HG02852 (cell line): Measurements from ENCODE around the gene SWT1.
A peak's percentile ranks its signal among the peaks of the same experiment; 100 is the strongest.

ENCODE experiments used
- ATAC-seq: cut with Tn5 transposase; IDR thresholded peaks from one replicate; pipeline ENCODE4 v1.9.1; 2021; ENCODE audit warnings: mild to moderate bottlenecking, moderate library complexity; ENCODE audit not compliant: unreplicated experiment

SWT1 gene

DNA sequence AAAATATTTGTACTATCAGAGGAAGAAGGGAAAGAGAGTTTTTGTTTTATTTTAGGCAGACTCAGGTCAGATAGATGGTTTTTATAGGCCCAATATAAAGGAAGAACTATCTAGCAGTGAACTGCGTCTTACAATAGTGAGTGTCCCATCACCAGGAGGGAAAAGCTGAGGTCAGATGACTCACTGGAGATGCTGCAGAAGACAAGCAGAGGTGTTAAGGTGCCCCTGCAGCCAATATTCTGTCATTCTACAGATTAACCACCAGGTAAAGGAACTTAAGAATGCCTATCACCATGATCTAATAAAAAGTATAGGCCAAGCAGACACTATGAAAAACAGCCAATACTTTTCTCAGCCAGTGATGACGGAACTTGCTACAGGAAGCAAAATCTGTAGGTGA is 130.5 kb downstream of the SWT1 start:
- no peak for ATAC-seq

DNA sequence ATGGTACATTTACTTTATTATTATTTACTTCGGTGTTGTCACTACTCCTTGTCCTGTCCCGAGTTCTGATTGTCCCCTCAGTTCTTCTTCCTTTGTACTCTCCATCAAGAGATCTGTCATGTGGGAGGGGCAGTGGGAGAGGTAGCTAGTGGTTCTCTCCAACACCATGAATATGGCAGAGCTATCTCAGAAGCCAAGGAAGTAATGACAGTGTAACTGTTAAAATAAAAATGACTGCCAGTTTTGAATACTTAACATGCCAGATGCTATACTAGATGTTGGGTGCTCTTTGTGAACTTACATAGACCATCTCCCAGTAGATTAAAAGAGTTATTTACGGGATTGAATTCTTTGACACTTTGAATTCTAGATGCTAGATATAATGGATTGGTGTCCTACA is 131.5 kb downstream of the SWT1 start:
- no peak for ATAC-seq

DNA sequence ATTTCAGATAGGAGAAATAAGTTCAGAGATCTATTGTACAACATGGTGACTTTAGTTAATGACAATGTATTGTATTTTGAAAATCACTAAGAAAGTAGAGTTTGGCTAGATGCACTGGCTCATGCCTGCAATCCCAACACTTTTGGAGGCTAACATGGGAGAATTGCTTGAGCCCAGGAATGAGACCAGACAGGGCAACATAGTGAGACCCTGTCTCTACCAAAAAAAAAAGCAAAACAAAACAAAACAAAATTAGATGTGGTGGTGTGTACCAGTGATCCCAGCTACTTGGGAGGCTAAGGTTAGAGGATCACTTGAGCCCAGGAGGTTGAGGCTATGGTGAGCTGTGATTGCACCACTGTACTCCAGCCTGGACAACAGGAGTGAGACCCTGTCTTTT is 132.9 kb downstream of the SWT1 start:
- ATAC-seq: no peak

DNA sequence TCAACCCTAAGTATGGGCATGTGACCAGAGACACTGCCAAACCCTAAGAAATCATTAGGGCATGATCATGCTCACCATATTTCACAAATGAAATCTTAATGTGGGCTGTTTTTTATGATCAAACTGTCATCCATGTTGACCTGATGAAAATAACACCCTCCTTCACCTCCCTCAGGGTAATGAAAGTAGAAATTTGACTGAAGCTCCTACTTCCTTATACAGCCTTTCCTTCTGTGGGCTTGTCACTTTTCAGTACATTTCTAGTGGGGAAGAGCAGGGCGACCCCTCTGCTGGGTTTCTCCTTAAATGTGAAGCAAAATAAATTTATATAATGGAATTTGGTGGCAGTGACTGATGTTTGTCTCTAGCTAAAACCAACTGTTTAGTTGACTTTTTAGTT is 134.2 kb downstream of the SWT1 start:
- peak; percentile 46 for ATAC-seq

DNA sequence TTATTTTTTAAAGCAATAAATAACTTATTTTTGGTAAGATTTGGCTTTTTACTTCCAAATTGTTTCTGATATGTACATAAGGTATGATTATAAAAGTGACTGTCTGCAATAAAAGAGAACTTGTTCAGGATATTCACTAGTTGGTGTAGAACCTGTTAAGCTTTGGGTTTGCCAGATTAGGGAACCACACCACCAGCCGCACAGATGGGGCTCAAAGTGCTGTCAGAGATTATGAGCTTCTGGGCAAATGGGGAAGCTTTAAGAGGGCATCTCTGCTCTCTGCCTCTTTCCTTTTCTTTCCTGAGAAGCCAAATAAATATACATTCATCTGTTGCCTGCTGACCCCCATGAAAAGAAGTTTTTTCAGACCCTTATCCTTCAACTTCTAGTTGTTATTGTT is 134.7 kb downstream of the SWT1 start:
- no peak for ATAC-seq

DNA sequence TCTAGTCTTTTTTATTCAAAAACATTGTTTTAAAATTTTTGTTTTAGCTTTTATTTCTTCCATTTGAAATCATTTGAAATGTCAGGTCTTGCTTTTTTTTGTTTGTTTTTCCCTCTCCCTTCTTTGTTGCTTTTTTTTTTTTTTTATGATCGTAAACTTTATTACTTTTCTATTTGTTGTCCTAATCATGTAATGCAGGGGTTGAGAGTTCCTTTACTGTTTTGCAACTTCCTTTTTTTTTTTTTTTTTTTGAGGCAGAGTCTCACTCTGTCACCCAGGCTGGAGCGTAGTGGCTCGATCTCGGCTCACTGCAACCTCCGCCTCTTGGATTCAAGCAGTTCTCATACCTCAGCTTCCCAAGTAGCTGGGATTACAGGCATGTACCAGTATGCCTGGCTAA is 135.3 kb downstream of the SWT1 start:
- ATAC-seq: no peak

DNA sequence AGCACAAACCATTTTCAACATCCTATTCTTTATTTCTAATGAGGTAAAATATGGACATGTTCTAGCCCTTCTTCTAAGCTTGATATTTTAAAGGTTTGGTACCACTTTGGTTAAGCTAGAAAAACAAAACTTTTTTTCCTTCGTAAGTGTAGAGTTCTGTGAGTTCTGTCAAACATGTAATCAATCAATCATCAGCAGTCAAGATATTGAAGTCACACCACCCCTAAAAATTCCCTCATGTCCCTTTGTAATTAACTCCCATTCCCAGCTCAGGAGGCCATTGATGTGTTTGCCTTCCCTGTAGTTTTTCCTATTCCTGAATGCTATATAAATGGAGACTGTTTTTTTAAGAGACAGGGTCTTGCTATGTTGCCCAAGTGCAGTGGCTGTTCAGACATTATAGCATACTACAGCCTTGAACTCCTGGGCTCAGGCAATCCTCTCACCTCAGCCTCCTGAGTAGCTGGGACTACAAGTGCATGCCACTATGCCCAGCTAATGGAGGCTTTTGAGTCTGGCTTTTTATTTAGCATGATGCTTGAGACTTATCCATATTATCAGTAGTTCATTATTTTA is 137.1 kb downstream of the SWT1 start:
- no peak for ATAC-seq

DNA sequence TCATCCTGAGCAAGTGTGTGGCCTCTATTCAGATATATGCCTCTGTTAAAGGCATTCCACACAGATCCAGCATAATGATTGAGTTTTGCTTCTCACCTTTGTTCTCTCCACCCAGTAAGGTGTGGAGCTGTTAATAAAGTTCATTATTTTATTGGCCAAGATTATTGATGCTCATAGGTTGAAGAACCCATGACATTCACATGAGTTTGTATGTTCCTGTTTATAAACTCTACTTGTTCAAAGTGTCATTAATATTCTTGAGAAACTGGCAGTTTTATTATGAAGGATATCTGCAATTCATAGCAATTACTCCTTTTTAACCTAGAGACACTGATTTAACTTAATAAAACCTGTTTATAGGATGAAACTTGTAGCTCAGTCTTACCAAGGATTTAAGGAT is 138.1 kb downstream of the SWT1 start:
- no peak for ATAC-seq

DNA sequence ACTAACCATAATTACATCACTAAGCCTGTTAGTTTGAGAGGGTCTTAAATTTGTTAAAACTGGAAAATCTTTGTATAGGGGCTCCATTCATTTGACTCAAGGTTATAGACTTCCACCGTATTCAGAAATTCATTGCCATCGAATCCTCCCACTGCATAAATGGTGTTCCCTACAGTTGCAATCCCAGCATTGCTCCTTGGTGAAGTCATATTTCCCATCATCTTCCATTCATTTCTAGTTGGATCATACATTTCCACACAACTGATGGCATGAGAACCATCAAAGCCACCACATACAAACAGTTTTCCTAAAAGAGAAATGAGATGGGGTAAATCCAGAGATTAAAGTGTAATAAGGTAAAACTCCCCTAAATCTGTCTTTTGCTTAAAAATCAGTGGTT is 141.0 kb downstream of the SWT1 start:
- no peak for ATAC-seq

DNA sequence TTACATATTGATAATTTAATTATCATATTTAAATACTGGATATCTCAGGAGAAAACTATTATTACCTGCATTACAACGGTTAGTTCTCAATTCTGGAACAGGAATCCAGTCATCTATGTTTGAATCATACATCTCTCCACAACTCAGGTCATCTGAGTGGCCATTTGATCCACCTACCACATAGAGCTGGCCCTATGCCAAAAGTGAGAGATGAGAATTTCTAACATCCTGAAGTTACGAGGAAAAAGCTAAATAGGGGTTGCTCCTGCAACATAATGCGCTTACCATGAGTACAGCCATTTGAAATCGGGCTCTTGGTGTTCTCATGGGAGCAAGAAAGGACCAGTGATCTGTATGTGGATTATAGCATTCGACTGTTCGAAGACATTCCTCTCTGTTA is 143.2 kb downstream of the SWT1 start:
- ATAC-seq: no peak

DNA sequence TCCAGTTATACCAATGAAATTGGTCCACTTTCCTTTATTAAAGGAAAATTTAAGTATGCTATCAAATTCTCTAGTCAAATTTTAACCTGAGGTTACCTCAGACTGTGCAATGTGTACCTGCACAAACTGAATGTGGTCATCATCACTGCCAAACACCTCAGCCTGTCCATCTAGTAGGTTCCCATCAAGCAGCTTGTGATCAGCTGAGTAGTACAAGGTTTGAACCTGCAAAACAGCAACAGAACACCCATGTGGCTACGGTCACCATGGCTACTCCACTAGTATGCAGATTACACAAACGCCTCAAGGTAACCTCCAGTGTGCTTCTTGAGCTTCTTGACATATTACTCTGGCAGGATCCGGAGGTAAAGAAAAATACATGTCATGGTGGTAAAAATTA is 148.5 kb downstream of the SWT1 start:
- no peak for ATAC-seq

DNA sequence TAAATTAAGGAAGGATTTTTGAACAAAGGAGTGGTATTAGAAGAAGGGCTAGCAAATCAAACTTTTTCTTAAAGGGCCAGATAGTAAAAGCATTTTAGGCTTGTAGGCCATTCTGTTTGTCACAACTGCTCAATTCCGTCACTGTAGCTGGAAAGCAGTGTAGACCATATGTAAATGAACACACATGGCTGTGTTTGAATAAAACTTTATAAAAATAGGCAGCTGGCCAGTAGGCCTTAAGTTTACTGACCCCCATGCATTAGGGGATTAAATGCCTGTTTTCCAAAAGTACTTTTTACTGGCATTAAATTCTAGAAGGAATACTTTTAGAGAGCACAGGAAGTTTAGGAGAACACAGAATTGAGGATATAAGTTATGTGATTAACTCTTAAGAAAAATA is 151.2 kb downstream of the SWT1 start:
- ATAC-seq: no peak

DNA sequence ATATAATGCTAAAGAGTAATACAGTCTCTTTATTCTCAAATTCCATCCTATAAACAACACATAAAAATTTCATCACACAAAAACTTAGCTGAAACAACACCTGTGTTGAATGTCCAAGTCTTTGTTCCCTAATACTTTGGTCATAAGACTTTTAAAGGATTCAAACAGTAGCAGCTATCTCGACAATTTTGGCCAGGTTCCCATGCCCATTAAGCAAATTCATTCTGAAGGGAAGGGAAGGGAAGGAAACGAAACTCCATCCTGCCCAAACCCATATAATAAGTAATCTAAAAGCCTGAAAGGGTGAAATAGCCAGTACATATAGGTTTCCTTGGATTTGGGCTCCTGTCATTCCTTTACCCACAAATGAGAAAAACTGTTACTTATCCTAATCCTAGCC is 152.6 kb downstream of the SWT1 start:
- no peak for ATAC-seq

DNA sequence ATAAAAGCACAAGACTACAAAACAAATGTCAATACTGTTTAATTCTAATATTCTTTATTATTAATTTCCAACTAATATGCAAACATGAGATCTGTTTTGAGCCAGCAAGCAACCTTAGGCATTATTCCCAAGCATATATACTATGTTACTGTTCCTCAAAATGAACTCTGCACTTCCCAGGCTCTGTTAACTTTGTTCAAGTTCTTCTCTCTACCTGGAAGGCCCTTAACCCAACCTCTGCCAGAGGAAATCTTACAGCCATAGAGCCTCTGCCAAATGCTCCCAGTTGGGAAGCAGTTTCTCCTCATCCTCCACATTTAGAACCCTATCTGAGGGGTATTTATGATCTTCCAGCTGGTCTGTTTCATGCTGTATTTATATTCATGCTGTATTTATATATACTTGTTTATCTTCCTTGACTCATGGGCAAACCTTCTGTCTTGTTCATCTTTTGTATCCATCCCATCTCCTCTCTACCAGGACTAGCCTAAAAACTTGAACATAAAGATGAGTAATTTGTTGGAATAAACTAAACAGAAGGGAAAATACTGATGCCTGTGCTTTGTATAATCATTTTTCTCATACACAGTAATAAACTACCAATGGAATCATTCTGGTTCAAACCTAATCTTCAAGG is 154.7 kb downstream of the SWT1 start:
- ATAC-seq: no peak

DNA sequence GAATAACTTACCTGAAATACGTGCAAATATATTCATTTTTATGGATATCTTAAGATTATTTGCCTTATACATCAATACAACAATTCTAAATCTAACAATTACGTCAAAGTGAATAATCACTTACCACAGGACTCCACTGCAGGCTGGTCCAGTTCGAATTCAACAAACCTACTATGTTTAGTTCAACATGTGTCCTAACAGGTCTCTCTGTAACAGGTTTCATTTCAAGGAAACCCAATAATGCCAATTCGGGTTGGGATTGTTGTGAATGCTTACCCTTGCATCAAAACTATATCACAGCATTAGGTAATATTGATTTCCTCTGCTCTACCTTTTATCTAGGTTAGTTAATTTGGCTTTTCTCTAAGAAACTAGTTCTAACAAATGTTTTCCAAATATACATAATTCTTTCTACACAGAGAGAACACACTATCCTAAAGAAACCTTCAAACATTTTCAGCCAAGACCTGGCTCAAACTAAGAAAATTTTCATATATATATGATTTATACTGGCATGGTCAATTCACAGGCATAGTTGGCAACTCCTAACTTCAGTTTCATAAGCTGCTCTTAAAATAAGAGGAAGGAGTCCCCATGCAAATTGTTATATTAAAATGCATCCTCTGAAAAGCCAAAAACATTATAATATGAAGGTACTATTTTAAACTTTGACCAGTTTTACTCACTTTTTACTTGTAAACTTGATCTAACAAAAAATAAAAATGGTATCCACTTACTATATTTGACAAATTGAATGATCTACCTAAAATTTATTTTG is 155.6 kb downstream of the SWT1 start:
- ATAC-seq: no peak

DNA sequence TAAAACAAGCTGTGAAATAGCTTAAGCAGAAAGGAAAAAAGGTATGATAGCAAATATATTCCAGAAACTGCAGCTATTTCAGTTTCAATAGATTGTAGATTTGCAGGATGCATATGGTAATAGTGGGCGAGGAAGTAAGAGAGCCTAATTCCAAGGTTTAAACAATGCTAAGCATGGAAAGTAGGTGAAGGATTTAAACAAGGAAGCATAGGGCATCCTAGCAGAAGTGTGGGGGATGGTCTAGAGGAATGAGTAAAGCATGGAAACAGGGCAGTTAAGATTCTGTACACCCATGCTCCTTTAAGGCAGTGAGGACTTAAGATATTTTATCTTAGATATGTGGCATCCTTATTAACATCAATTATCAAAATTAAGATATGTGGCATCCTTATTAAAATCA is 157.4 kb downstream of the SWT1 start:
- ATAC-seq: no peak

DNA sequence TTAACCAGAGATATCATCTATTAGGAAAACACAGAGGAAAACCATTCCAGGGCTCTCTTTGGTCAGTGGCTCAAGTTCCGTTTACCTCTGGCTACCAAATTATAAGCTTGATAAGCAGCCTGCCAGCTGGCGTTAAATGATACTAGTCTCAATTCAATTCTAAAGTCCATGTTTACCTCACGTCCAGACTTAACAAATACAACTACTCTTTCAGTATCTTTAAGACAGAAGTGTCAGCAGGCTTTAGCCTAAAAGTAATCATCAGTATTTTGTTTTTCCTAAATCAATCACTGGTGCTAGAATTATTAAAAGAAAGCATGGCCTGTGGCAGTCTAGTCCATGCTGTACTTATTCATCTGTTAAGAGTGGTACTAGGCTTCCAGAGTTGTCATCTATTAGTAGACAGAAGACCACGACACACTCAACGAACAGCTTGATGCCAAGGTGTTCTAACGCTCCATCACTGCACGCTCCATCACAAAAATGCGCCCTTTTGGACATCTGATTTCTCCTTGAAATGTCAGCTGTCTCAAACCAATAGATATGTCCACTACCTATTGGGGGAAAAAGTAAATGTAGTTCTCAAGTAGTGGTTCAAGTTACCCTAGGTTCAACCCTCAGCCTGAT is 158.6 kb downstream of the SWT1 start:
- ATAC-seq: no peak

DNA sequence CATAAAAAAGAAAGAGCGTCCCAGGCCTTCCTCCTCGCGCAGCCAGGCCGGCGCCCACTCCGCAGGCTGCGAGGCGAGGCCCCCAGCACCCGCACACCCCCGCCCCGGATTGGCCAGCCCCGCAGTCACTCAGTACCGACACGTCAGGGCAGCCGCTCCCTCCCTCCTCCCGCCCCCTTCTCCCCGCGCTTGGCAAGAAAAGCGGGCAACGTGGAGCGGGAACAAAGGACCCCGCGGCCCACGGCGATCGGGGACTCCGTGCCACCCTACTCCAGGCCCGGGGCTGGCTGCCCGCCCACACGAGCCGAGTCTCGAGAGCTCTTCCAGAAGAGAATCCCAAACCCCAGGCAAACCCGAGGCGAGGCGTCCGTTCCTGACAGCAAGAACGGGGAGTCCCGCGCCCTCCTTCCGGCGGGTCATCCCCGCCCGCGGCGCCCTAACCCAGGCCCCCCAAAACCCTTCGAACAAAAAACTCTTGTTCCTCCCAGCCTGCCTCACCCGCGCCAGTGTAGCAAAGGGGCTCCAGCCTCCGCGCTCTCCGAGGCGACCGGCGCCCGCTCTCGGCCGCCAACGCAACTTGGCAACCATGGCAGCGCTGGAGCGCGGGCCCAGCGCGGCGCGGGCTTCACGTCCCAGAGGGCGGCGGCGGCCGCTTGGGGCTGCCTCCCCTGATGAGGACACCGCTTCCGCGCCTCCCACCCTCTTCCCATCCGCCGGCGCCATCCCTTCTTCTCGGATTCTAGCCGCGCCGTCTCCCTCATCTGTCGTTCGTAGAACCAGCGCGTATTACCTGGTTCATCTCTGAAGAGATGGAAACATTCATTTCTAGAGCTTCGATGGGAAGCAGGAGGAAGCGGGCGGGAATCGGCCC is 159.4 kb downstream of the SWT1 start:
- peak; percentile 50 for ATAC-seq

DNA sequence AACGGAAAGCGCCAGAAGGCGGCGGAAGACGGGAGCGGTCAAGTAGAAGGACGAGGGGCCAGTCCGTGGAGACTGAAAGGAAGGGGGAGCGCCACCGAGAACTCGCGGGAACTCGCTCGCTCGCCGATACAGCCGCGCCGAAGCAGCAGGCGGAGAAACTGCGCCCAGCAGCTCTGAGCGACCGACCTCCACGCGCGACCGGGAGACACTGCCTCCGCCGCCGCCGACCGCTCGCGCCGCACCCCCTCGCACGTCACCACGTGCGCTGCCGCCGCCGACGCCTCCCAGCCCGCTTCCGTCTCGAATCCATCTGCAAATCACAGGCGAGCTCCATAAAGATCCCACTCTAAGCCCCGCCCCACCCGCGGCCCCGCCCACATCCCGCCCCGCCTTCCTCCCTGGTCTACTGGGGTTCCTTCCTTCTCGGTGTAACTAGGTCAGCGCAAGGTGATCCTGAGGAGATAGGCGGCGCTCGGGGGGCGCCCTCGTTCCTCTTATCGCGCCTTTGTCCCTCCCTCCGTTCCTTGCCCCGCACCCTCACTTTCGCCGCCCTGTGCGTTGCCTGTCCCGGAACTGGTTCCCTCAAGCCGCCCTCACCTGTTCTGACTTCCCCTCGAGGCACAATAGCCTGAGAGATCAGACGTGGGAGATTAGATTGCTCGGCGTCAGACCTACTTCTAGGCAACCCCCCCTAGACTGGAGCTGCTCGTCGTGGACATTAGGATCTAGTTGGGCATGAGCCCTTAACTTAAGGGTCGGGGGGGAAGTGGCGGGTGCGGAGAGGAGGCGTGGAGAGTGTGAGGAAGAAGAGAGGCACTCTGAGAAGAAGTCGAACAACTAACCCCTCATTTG is 160.3 kb downstream of the SWT1 start, which contains the start of gene IVNS1ABP:
TSS of gene IVNS1ABP (minus strand) at position 210 of the 852 bp plus-strand sequence. CDS start 7,750 bp downstream, outside the sequence.
- ATAC-seq: peak; percentile 71

DNA sequence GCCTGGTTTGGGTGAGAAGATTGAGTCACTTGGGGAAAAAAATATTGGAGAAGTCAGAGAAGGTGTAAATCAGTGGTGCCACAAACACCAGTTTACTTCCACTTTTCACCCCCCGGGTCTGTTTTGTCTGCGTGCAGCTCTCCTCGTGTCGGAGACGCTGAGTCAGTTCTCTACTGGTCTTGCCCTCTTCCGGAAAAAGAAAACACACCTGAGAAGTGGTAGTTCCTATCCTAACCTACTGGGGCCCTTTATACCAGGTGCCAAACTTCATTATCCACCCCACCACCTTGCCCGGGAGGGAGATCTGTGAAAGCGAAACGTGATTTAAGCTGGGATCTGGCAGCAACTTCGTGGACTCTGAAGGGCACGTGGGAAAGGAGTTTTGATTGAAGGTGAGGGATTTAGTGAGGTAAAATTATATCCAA is 160.9 kb downstream of the SWT1 start:
- ATAC-seq: peak; percentile 33
